LNCAP (cell line): Measurements from ENCODE around the gene ZBTB3.

ENCODE experiments used
- TF ChIP-seq, protein P1 (sequence below): fragments of 450-650 bp; IDR thresholded peaks from 2 replicates; pipeline ENCODE4 v1.5.1; 2017; ENCODE audit warnings: mild to moderate bottlenecking

Gene ZBTB3

DNA sequence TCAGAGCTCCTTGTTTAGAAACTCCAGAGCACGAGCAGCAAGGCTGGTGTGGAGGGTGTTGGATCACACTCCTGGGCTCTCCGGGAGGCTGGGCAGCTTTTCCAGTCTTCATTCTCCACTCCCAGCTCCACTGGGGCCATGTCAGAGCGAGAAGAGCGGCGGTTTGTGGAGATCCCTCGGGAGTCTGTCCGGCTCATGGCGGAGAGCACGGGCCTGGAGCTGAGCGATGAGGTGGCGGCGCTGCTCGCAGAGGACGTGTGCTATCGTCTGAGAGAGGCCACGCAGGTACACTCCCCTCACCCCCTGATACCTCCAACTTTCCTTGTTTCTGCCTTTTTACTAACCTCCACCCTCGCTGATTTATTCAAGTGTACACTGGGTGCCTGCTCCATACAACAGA is 21.7 kb upstream of the ZBTB3 start:
- TF ChIP-seq, protein P1, sequence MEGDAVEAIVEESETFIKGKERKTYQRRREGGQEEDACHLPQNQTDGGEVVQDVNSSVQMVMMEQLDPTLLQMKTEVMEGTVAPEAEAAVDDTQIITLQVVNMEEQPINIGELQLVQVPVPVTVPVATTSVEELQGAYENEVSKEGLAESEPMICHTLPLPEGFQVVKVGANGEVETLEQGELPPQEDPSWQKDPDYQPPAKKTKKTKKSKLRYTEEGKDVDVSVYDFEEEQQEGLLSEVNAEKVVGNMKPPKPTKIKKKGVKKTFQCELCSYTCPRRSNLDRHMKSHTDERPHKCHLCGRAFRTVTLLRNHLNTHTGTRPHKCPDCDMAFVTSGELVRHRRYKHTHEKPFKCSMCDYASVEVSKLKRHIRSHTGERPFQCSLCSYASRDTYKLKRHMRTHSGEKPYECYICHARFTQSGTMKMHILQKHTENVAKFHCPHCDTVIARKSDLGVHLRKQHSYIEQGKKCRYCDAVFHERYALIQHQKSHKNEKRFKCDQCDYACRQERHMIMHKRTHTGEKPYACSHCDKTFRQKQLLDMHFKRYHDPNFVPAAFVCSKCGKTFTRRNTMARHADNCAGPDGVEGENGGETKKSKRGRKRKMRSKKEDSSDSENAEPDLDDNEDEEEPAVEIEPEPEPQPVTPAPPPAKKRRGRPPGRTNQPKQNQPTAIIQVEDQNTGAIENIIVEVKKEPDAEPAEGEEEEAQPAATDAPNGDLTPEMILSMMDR: no peak

DNA sequence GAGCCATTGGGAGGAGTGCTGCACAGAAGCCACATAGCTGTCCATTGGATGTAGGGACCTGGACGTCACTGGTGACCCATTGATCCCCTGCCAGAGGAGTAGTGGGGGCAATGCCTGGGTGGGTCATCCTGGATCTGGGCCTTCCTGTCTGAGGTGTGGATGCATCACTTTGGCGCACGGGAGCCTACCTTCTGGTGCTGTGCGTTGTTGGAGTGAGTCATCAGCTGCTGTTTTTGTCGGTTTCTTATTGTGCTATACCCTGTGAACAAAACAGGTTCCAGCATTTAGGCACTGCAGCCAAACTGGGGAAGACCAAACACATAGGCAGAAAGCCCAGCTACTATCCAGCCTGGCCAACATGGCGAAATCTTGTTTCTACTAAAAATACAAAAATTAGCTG is 20.4 kb upstream of the ZBTB3 start:
- TF ChIP-seq, protein P1: no peak

DNA sequence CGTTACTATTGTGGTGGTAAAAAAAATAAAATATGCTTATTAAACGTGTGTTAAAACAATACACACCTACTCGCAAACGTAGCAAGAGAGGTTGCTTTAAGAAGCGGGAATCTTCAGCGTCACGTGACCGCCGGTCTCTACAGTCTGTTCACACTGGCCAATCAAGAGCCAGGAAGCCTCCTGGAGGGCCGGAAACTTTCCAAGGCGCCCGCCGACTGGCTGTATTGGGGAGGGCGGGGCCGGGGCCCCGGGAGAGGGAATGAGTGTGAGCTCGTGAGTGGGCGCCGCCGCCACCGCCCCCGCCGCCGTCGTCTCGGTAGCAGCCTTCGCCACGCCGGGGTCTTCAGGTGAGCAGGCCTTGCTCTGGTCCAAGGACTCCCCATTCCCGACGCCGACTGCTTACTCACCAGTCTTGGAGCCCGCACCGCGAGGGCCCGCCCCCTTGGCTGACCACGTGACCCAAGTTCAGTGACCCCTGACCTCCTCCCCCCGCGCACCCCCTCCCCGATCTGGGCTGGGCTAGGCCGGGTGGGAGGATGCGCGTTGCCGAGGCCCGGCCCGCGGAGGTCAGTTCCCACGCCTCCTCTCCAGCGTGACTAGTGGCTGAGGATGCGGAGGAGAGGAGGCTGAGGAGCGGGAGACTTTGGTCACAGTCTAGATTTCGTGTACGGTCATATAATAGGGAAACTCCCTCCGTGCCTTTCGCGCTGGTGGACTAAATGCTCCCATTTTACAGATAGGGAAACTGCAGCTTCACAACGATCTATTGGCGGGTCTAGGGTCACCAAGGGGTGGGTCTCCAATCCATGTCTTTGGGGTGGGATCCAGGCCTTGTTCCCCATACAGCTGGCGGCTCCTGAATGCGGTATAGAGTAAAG is 17.4 kb upstream of the ZBTB3 start, which contains the start of gene TAF6L:
TSS of gene TAF6L (plus strand) at position 253 of the 878 bp plus-strand sequence. CDS start 4,388 bp downstream, outside the sequence.
- TF ChIP-seq, protein P1: no peak

DNA sequence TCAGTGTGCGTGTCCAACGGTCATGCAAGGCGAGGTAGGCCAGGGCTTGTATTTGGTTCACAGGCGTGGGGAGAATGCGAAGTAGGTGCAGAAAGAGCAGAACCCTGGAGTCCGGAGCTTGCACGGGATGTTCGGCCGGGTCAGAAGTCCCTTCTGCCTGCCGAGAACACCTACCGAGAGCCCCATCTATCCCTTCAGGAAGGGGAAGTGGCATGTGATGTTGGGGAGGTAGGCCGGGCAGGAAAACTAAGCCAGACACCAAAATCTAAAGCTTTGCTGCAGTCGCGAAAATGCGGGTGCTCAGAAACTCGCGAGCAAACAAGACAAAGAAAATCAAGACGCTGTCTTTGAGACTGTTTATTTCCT is 16.8 kb upstream of the ZBTB3 start:
- TF ChIP-seq, protein P1: no peak

DNA sequence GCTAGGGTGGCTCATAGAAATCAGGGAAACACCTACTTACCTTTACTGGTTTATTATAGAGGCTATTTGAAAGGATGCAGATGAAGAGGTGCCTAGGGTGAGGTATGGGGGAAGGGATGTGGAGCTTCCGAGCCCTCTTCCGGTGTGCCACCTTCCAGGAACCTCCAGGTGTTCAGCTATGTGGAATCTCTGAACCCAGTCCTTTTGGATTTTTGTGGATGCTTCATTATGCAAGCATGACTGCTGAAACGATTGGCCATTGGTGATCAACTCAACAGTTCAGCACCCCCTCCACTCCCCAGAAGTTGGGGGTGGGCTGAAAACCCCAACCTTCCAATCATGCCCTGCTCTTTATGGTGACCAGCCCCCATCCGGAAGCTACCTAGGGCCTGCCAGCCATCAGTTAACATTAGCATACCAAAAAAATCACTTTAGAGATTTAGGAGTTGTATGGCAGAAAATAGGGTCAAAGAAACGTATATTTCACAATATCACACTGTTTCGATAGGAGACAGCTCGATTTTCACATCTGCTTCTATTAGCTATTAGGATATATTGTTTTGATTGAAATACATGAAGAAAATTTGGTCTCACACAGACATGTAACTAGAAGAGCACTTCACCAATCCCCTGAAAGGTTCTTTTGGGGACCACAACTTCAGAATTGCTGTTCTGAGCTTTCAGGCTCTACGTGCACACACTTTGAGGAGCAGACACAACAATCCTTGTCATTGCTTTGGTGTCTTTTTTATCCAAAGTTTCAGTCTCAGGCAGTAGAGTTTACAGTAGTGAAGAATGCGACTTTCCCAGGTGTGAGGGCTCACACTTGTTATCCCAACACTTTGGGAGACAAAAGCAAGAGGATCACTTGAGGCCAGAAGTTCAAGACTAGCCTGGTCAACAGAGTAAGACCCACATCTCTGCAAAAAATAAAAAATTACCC is 4.2 kb upstream of the ZBTB3 start:
- TF ChIP-seq, protein P1: no peak

DNA sequence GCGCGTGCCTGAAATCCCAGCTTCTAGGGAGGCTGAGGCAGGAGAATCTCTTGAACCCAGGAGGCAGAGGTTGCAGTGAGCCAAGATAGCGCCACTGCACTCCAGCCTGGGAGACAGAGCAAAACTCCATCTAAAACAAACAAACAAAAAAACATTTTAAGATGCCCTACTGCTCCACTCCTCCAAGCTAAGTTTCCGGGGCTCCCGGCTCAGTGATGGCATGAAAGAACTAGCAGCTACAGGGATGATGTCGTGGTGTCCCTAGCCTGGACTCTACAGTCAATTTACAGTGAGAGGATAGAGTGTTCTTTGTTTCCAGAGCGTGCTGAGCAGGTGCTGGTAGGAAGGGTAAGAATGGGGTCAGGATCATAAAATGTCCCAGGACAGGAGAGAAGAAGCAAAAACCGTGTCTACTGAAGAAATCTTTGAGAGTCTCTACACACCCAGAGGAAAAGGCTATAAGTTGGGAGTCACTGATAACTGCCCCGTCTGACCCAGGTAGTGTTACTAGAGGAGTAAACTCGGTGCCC is 1.2 kb upstream of the ZBTB3 start:
- TF ChIP-seq, protein P1: no peak

DNA sequence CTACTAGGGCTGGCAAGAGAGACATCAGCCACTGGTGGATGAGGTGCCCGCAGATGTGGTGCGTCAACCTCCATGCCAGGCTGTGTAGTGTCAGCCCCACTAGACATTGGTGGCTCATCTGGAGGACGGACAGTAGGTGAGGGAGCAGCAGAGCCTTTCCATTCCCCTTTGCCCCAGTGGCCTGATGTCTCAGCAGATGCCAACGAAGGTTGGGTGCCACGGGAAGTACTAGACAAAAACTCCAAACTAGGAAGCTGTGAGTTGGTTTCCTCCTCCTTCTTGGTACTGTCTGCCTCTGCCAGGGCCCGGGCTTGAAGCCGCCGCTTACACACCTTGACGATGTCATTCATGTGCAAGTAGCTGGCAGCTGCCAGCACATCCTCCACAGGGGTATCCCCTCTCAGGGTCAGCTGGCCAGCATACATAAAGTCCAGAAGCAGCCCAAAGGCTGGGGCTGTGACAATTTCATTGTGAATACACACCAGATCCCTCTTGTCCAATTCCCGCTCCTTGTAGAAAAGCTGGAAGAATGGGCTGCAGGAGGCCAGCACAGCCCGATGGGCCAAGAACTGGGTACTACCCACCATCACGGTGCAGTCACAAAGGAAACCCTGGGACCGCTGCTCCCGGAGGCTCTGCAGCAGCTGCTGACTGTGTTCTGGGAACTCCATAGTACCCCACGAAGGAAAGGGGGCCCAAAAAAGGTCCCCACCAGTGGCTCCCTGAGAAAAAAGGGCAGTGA is 795 bp downstream of the ZBTB3 start:
- TF ChIP-seq, protein P1: no peak
